Panc1 (cell line): Measurements from ENCODE around the gene CES5A.

Experiments
- CTCF ChIP-seq: fragments of 450-650 bp; IDR thresholded peaks from 2 replicates; pipeline ENCODE4 v1.5.1; 2017; ENCODE audit warnings: mild to moderate bottlenecking
- POLR2AphosphoS5 ChIP-seq: IDR thresholded peaks from 2 replicates; pipeline ENCODE4 v1.6.1; 2012; ENCODE audit warnings: mild to moderate bottlenecking, low read depth, low read length, moderate library complexity
- REST ChIP-seq, 2 experiments: IDR thresholded peaks; 2 replicates each; pipeline ENCODE4 v1.6.1; 2011 to 2012; ENCODE audit warnings: low read depth in 2 of 2, control low read depth in 1 of 2, low read length in 1 of 2, mild to moderate bottlenecking in 1 of 2, moderate library complexity in 1 of 2; ENCODE audit not compliant: insufficient read depth in 1 of 2
- SIN3A ChIP-seq: IDR thresholded peaks from 2 replicates; pipeline ENCODE4 v1.6.1; 2012; ENCODE audit warnings: low read depth, mild to moderate bottlenecking, low read length, moderate library complexity, borderline replicate concordance; ENCODE audit not compliant: insufficient read depth
- TCF7L2 ChIP-seq: IDR thresholded peaks from 2 replicates; pipeline ENCODE4 v1.6.1; 2011; ENCODE audit warnings: mild to moderate bottlenecking, low read depth, low read length, inconsistent platforms

- TF ChIP-seq SIN3A: no peak
- no peak for TF ChIP-seq REST (IDR thresholded peaks at IDR 0.05; ENCODE audit: insufficient read depth in 1 of 2, low read depth in 2 of 2, low read length in 1 of 2)
- no peak for TF ChIP-seq CTCF
- no peak for TF ChIP-seq POLR2AphosphoS5
- TF ChIP-seq TCF7L2: no peak
These were observed 36.1 kb downstream of the CES5A start for GRCh38 chr16:55839115-55839514.
